ENCODE results near the gene CACNG7. TPM values are rescaled to one million over a fixed set of nuclear protein-coding genes. Genes with fewer than 3 reads are reported as not detected.

The CACNG7 gene
- total RNA-seq, 1 donor from 2014 or later = not detected

GRCh38 chr19:53957448-53958167 is 48.5 kb downstream of the CACNG7 start:
- DNase-seq (ENCODE audit: low read depth) = no peak
- Histone ChIP-seq H3K27me3 (ENCODE audit: control insufficient read depth, insufficient read depth, low read length) (peaks cover 41% of the 10 kb centered on the region), H3K4me3 (ENCODE audit: low read depth, low read length) (no peak overlapping the region), H3K36me3 (ENCODE audit: control insufficient read depth, insufficient read depth, low read length) (no peaks in the 10 kb centered on the region)
- no peak for TF ChIP-seq CTCF (IDR thresholded peaks at IDR 0.05; ENCODE audit: insufficient read depth, low read length, poor library complexity, severe bottlenecking)

GRCh38 chr19:53958168-53958571 is 49.1 kb downstream of the CACNG7 start:
- no peak for TF ChIP-seq CTCF (IDR thresholded peaks at IDR 0.05; ENCODE audit: insufficient read depth, low read length, poor library complexity, severe bottlenecking)
- H3K36me3 ChIP-seq (ENCODE audit: control insufficient read depth, insufficient read depth, low read length) = no peaks in the 10 kb centered on the region
- no peak overlapping the region for H3K4me3 ChIP-seq (ENCODE audit: low read depth, low read length)
- DNase-seq (ENCODE audit: low read depth) = no peak
- peaks cover 43% of the 10 kb centered on the region for H3K27me3 ChIP-seq (ENCODE audit: control insufficient read depth, insufficient read depth, low read length)

- H3K36me3 ChIP-seq (ENCODE audit: control insufficient read depth, insufficient read depth, low read length) = no peaks in the 10 kb centered on the region
- H3K27me3 ChIP-seq (ENCODE audit: control insufficient read depth, insufficient read depth, low read length) = peaks cover 52% of the 10 kb centered on the region
- no peak overlapping the region for H3K4me3 ChIP-seq (ENCODE audit: low read depth, low read length)
- no peak for TF ChIP-seq CTCF (IDR thresholded peaks at IDR 0.05; ENCODE audit: insufficient read depth, low read length, poor library complexity, severe bottlenecking)
- DNase-seq (ENCODE audit: low read depth) = no peak
These were observed 50.0 kb downstream of the CACNG7 start for GRCh38 chr19:53958823-53959757.

- no peaks in the 10 kb centered on the region for H3K36me3 ChIP-seq (ENCODE audit: control insufficient read depth, insufficient read depth, low read length)
- H3K27me3 ChIP-seq (ENCODE audit: control insufficient read depth, insufficient read depth, low read length) = peaks cover 60% of the 10 kb centered on the region
- no peak for TF ChIP-seq CTCF (IDR thresholded peaks at IDR 0.05; ENCODE audit: insufficient read depth, low read length, poor library complexity, severe bottlenecking)
- no peak for DNase-seq (ENCODE audit: low read depth)
- H3K4me3 ChIP-seq (ENCODE audit: low read depth, low read length) = no peak overlapping the region
These were observed 51.1 kb downstream of the CACNG7 start for GRCh38 chr19:53960187-53960586.

- no peak for TF ChIP-seq CTCF (IDR thresholded peaks at IDR 0.05; ENCODE audit: insufficient read depth, low read length, poor library complexity, severe bottlenecking)
- no peak for DNase-seq (ENCODE audit: low read depth)
- Histone ChIP-seq H3K36me3 (ENCODE audit: control insufficient read depth, insufficient read depth, low read length) (no peaks in the 10 kb centered on the region), H3K4me3 (ENCODE audit: low read depth, low read length) (no peak overlapping the region), H3K27me3 (ENCODE audit: control insufficient read depth, insufficient read depth, low read length) (peaks cover 61% of the 10 kb centered on the region)
These were observed 51.8 kb downstream of the CACNG7 start for GRCh38 chr19:53960886-53961285.

Data from kidney epithelial cell (primary cell).